ENCODE data around the gene PAPPA2. TPM values are rescaled to one million over a fixed set of nuclear protein-coding genes. Genes with fewer than 3 reads are reported as not detected.
A peak's percentile ranks its signal among the peaks of the same experiment; 100 is the strongest.

Gene PAPPA2
- total and polyA plus RNA-seq, 9 of the 15 experiments (the other 6 are each of a cell fraction or from before 2014, with no cell fraction given), result 0.01 to 0.15 (median 0.05) TPM; not detected in 2

DNA sequence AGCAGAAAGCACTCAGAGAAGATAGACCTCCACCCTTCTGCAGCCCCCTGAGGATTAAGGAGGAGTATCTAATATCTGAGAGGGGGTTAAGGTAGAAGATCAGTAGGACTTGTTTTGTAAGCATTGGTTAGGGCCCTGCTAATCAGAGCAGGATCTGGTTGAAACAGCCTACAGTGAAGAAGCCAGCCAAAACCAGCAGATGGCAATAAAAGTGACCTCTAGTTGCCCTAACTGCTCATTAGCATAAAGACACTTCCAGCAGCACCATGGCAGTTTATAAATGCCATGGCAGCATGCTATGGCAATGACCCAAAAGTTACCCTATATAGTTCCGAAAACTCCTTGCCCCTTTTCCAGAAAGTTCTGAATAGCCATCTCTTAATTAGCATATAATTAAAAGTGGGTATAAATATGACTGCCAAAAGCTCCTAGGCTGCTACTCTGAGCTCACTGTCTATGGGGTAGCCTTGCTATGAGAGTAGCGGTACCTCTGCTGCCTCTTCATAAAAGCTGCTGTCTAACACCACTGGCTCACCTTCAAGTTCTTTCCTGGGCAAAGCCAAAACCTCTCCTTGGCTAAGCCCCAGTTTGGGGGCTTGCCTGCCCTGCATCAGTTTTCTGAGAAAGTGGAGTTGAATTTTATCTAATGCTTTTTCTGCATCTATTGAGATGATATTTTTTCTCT lies 254.2 kb downstream of the PAPPA2 start:
- peak in 1 of 4 experiments; percentile 22 for DNase-seq (ENCODE audit: extremely low read depth in 1 of 4, low spot score in 3 of 4)
- Histone ChIP-seq H3K9me3 (replicated peaks; ENCODE audit: control insufficient read depth, insufficient read depth, low read depth, low read length) (no peaks in the 10 kb centered on the region), H3K27ac (ENCODE audit: extremely low read depth, low read depth, low read length) (peak overlapping the region; percentile 6; the same call in 1 of the 3 replicates), H3K4me1 (replicated peaks in 1 of 2; ENCODE audit: control insufficient read depth in 2 of 2, insufficient read depth in 2 of 2, low read length in 2 of 2) (no peaks in the 10 kb centered on the region), H3K9me1 (ENCODE audit: control insufficient read depth, insufficient read depth, low read length) (no peaks in the 10 kb centered on the region), H3K4me3 (no peak overlapping the region), H3K9ac (ENCODE audit: insufficient read depth in 1 of 2, low read depth in 2 of 2, low read length in 2 of 2) (no peak overlapping the region), H4K20me1 (replicated peaks; ENCODE audit: control insufficient read depth, insufficient read depth, low read length) (no peaks in the 10 kb centered on the region), H3K4me2 (ENCODE audit: insufficient read depth, low read length) (no peak overlapping the region), H3K36me3 (ENCODE audit: control insufficient read depth, insufficient read depth, low read length) (no peaks in the 10 kb centered on the region), H3K79me2 (ENCODE audit: control insufficient read depth, insufficient read depth, low read length) (no peaks in the 10 kb centered on the region), H3K27me3 (ENCODE audit: control insufficient read depth in 2 of 2, insufficient read depth in 2 of 2, low read length in 2 of 2) (no peaks in the 10 kb centered on the region), H2AFZ (ENCODE audit: low read depth, low read length) (peak overlapping the region; percentile 54)
- FAIRE-seq, result peak; percentile 69
- no TSS peak for BruUV-seq (replicated peaks)
- ChIA-PET POLR2A (no interaction called here), CTCF (ENCODE audit: low intra/inter-chr PET ratio) (no interaction called here)
- ATAC-seq, result peak; percentile 93
- WGBS (ENCODE audit: insufficient coverage, low coverage, missing lambda C conversion rate), result 22% methylated on average over 2 of the region's 2 CpGs
- intact Hi-C loops (cut with micrococcal nuclease) (no loop called here), in situ Hi-C loops (cut with MboI) (no loop called here)
- TF ChIP-seq, protein P1, sequence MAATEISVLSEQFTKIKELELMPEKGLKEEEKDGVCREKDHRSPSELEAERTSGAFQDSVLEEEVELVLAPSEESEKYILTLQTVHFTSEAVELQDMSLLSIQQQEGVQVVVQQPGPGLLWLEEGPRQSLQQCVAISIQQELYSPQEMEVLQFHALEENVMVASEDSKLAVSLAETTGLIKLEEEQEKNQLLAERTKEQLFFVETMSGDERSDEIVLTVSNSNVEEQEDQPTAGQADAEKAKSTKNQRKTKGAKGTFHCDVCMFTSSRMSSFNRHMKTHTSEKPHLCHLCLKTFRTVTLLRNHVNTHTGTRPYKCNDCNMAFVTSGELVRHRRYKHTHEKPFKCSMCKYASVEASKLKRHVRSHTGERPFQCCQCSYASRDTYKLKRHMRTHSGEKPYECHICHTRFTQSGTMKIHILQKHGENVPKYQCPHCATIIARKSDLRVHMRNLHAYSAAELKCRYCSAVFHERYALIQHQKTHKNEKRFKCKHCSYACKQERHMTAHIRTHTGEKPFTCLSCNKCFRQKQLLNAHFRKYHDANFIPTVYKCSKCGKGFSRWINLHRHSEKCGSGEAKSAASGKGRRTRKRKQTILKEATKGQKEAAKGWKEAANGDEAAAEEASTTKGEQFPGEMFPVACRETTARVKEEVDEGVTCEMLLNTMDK (IDR thresholded peaks at IDR 0.05; ENCODE audit: borderline replicate concordance, insufficient read depth, low read depth, low read length, poor library complexity, severe bottlenecking), result peak; percentile 14
- TF ChIP-seq NR2C2 (CRISPR knock-in tag; IDR thresholded peaks at IDR 0.05) (no peak), NR2C2 (tag; IDR thresholded peaks at IDR 0.05) (0 out of 2 replicates have a peak, but pooled peaks have one; percentile 19), RAD21 (CRISPR knock-in tag; conservative IDR thresholded peaks at IDR 0.05 in 1 of 2, IDR thresholded peaks at IDR 0.05 in 1 of 2) (0 out of 4 replicates have a peak, but pooled peaks of 1 of the 2 experiments have one; percentile 4), MYBL2 (IDR thresholded peaks at IDR 0.05; ENCODE audit: low read depth) (no peak), MYBL2 (CRISPR knock-in tag; IDR thresholded peaks at IDR 0.05; ENCODE audit: borderline replicate concordance) (no peak), SIN3A (IDR thresholded peaks at IDR 0.05; ENCODE audit: borderline replicate concordance in 2 of 2, control insufficient read depth in 1 of 2, low read depth in 2 of 2, low read length in 2 of 2) (no peak)
- TF ChIP-seq, protein P2, sequence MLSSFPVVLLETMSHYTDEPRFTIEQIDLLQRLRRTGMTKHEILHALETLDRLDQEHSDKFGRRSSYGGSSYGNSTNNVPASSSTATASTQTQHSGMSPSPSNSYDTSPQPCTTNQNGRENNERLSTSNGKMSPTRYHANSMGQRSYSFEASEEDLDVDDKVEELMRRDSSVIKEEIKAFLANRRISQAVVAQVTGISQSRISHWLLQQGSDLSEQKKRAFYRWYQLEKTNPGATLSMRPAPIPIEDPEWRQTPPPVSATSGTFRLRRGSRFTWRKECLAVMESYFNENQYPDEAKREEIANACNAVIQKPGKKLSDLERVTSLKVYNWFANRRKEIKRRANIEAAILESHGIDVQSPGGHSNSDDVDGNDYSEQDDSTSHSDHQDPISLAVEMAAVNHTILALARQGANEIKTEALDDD (IDR thresholded peaks at IDR 0.05), result peak; percentile 57; the same call in 1 of the 2 replicates
- TF ChIP-seq, protein P3, sequence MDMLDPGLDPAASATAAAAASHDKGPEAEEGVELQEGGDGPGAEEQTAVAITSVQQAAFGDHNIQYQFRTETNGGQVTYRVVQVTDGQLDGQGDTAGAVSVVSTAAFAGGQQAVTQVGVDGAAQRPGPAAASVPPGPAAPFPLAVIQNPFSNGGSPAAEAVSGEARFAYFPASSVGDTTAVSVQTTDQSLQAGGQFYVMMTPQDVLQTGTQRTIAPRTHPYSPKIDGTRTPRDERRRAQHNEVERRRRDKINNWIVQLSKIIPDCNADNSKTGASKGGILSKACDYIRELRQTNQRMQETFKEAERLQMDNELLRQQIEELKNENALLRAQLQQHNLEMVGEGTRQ (CRISPR knock-in tag; IDR thresholded peaks at IDR 0.05), result no peak
- TF ChIP-seq, protein P4, sequence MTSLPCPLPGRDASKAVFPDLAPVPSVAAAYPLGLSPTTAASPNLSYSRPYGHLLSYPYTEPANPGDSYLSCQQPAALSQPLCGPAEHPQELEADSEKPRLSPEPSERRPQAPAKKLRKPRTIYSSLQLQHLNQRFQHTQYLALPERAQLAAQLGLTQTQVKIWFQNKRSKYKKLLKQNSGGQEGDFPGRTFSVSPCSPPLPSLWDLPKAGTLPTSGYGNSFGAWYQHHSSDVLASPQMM (CRISPR knock-in tag; IDR thresholded peaks at IDR 0.05), result no peak
- TF ChIP-seq, protein P5, sequence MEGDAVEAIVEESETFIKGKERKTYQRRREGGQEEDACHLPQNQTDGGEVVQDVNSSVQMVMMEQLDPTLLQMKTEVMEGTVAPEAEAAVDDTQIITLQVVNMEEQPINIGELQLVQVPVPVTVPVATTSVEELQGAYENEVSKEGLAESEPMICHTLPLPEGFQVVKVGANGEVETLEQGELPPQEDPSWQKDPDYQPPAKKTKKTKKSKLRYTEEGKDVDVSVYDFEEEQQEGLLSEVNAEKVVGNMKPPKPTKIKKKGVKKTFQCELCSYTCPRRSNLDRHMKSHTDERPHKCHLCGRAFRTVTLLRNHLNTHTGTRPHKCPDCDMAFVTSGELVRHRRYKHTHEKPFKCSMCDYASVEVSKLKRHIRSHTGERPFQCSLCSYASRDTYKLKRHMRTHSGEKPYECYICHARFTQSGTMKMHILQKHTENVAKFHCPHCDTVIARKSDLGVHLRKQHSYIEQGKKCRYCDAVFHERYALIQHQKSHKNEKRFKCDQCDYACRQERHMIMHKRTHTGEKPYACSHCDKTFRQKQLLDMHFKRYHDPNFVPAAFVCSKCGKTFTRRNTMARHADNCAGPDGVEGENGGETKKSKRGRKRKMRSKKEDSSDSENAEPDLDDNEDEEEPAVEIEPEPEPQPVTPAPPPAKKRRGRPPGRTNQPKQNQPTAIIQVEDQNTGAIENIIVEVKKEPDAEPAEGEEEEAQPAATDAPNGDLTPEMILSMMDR (IDR thresholded peaks at IDR 0.05 in 2 of 3, conservative IDR thresholded peaks at IDR 0.05 in 1 of 3; ENCODE audit: insufficient read depth in 2 of 3, low read depth in 1 of 3, low read length in 3 of 3), result 0 out of 6 replicates have a peak, but pooled peaks of 1 of the 3 experiments have one; percentile 8
